Measurements from ENCODE around the gene CAGE1.
"Not testable (repeated sequence)": the region's sequence is repeated elsewhere in the genome, so short reads cannot be mapped to it uniquely, and the experiment has no call there.

CAGE1 gene

GRCh38 chr6:7377961-7378360 lies 11.6 kb downstream of the CAGE1 start:
- Histone ChIP-seq H3K4me1 (ENCODE audit: control insufficient read depth, insufficient read depth, low read length, poor library complexity, severe bottlenecking) (no peaks in the 10 kb centered on the region), H3K27ac (ENCODE audit: low read depth, low read length, severe bottlenecking) (no peak overlapping the region), H3K36me3 (ENCODE audit: control insufficient read depth, insufficient read depth, low read length) (no peaks in the 10 kb centered on the region), H3K4me3 (ENCODE audit: extremely low read depth, insufficient read depth, low read length, poor library complexity, severe bottlenecking) (no peak overlapping the region), H3K9me3 (ENCODE audit: control insufficient read depth, low read length) (no peaks in the 10 kb centered on the region)
- 80% methylated on average over 1 of the region's 1 CpG; no CpG with 5 or more reads in 1 of the 2 experiments for WGBS, 2 experiments (ENCODE audit: insufficient coverage in 2 of 2)

- H3K27ac ChIP-seq (ENCODE audit: low read depth, low read length, severe bottlenecking), result no peak overlapping the region
- no peaks in the 10 kb centered on the region for H3K4me1 ChIP-seq (ENCODE audit: control insufficient read depth, insufficient read depth, low read length, poor library complexity, severe bottlenecking)
- 74 to 82% methylated on average over 2 to 3 of the region's 3 CpGs for WGBS, 2 experiments (ENCODE audit: insufficient coverage in 2 of 2)
- H3K36me3 ChIP-seq (ENCODE audit: control insufficient read depth, insufficient read depth, low read length), result no peaks in the 10 kb centered on the region
- H3K9me3 ChIP-seq (ENCODE audit: control insufficient read depth, low read length), result no peaks in the 10 kb centered on the region
- H3K4me3 ChIP-seq (ENCODE audit: extremely low read depth, insufficient read depth, low read length, poor library complexity, severe bottlenecking), result no peak overlapping the region
These were observed 15.8 kb downstream of the CAGE1 start for GRCh38 chr6:7373739-7374138.

- Histone ChIP-seq H3K9me3 (ENCODE audit: control insufficient read depth, low read length) (no peaks in the 10 kb centered on the region), H3K27ac (ENCODE audit: low read depth, low read length, severe bottlenecking) (no peak overlapping the region), H3K4me1 (ENCODE audit: control insufficient read depth, insufficient read depth, low read length, poor library complexity, severe bottlenecking) (no peaks in the 10 kb centered on the region), H3K36me3 (ENCODE audit: control insufficient read depth, insufficient read depth, low read length) (no peaks in the 10 kb centered on the region), H3K4me3 (ENCODE audit: extremely low read depth, insufficient read depth, low read length, poor library complexity, severe bottlenecking) (no peak overlapping the region)
- WGBS, 2 experiments (ENCODE audit: insufficient coverage in 2 of 2), result 86 to 93% methylated on average over 7 of the region's 7 CpGs
These were observed 22.1 kb downstream of the CAGE1 start for GRCh38 chr6:7367408-7367807.

- not testable (repeated sequence) for H3K36me3 ChIP-seq (ENCODE audit: control insufficient read depth, insufficient read depth, low read length); H3K27ac ChIP-seq (ENCODE audit: low read depth, low read length, severe bottlenecking); H3K4me3 ChIP-seq (ENCODE audit: extremely low read depth, insufficient read depth, low read length, poor library complexity, severe bottlenecking); H3K9me3 ChIP-seq (ENCODE audit: control insufficient read depth, low read length); H3K4me1 ChIP-seq (ENCODE audit: control insufficient read depth, insufficient read depth, low read length, poor library complexity, severe bottlenecking)
- 93 to 100% methylated on average over 2 to 3 of the region's 3 CpGs for WGBS, 2 experiments (ENCODE audit: insufficient coverage in 2 of 2)
These were observed 37.6 kb downstream of the CAGE1 start for GRCh38 chr6:7351916-7352315.

- WGBS, 2 experiments (ENCODE audit: insufficient coverage in 2 of 2), result no CpG with 5 or more reads among the region's 1 CpG
These were observed 39.0 kb downstream of the CAGE1 start for GRCh38 chr6:7350591-7350990.

GRCh38 chr6:7347551-7347997 lies 42.0 kb downstream of the CAGE1 start:
- not testable (repeated sequence) for H3K4me1 ChIP-seq (ENCODE audit: control insufficient read depth, insufficient read depth, low read length, poor library complexity, severe bottlenecking); H3K36me3 ChIP-seq (ENCODE audit: control insufficient read depth, insufficient read depth, low read length); H3K4me3 ChIP-seq (ENCODE audit: extremely low read depth, insufficient read depth, low read length, poor library complexity, severe bottlenecking); H3K9me3 ChIP-seq (ENCODE audit: control insufficient read depth, low read length); H3K27ac ChIP-seq (ENCODE audit: low read depth, low read length, severe bottlenecking)
- WGBS, 2 experiments (ENCODE audit: insufficient coverage in 2 of 2), result no CpG with 5 or more reads among the region's 2 CpGs

More at GRCh38 chr6:7350591-7350990, 39.0 kb downstream of the CAGE1 start:
- H3K27ac ChIP-seq (ENCODE audit: low read depth, low read length, severe bottlenecking); H3K9me3 ChIP-seq (ENCODE audit: control insufficient read depth, low read length); H3K4me3 ChIP-seq (ENCODE audit: extremely low read depth, insufficient read depth, low read length, poor library complexity, severe bottlenecking); H3K4me1 ChIP-seq (ENCODE audit: control insufficient read depth, insufficient read depth, low read length, poor library complexity, severe bottlenecking); H3K36me3 ChIP-seq (ENCODE audit: control insufficient read depth, insufficient read depth, low read length): not testable (repeated sequence)

- H3K36me3 ChIP-seq (ENCODE audit: control insufficient read depth, insufficient read depth, low read length); H3K27ac ChIP-seq (ENCODE audit: low read depth, low read length, severe bottlenecking); H3K4me1 ChIP-seq (ENCODE audit: control insufficient read depth, insufficient read depth, low read length, poor library complexity, severe bottlenecking); H3K4me3 ChIP-seq (ENCODE audit: extremely low read depth, insufficient read depth, low read length, poor library complexity, severe bottlenecking); H3K9me3 ChIP-seq (ENCODE audit: control insufficient read depth, low read length): not testable (repeated sequence)
- 89 to 97% methylated on average over 9 to 10 of the region's 10 CpGs for WGBS, 2 experiments (ENCODE audit: insufficient coverage in 2 of 2)
These were observed 44.6 kb downstream of the CAGE1 start for GRCh38 chr6:7344773-7345450.

GRCh38 chr6:7343546-7344475 lies 45.7 kb downstream of the CAGE1 start:
- H3K36me3 ChIP-seq (ENCODE audit: control insufficient read depth, insufficient read depth, low read length), result no peaks in the 10 kb centered on the region
- no peak overlapping the region for H3K4me3 ChIP-seq (ENCODE audit: extremely low read depth, insufficient read depth, low read length, poor library complexity, severe bottlenecking)
- WGBS, 2 experiments (ENCODE audit: insufficient coverage in 2 of 2), result 96% methylated on average over 22 to 24 of the region's 29 CpGs
- H3K9me3 ChIP-seq (ENCODE audit: control insufficient read depth, low read length), result no peaks in the 10 kb centered on the region
- H3K4me1 ChIP-seq (ENCODE audit: control insufficient read depth, insufficient read depth, low read length, poor library complexity, severe bottlenecking), result no peaks in the 10 kb centered on the region
- no peak overlapping the region for H3K27ac ChIP-seq (ENCODE audit: low read depth, low read length, severe bottlenecking)

GRCh38 chr6:7341989-7342742 lies 47.4 kb downstream of the CAGE1 start:
- 89 to 90% methylated on average over 7 to 8 of the region's 9 CpGs for WGBS, 2 experiments (ENCODE audit: insufficient coverage in 2 of 2)
- Histone ChIP-seq H3K9me3 (ENCODE audit: control insufficient read depth, low read length) (no peaks in the 10 kb centered on the region), H3K4me3 (ENCODE audit: extremely low read depth, insufficient read depth, low read length, poor library complexity, severe bottlenecking) (no peak overlapping the region), H3K4me1 (ENCODE audit: control insufficient read depth, insufficient read depth, low read length, poor library complexity, severe bottlenecking) (no peaks in the 10 kb centered on the region), H3K36me3 (ENCODE audit: control insufficient read depth, insufficient read depth, low read length) (no peaks in the 10 kb centered on the region), H3K27ac (ENCODE audit: low read depth, low read length, severe bottlenecking) (no peak overlapping the region)

- Histone ChIP-seq H3K27ac (ENCODE audit: low read depth, low read length, severe bottlenecking) (no peak overlapping the region), H3K4me3 (ENCODE audit: extremely low read depth, insufficient read depth, low read length, poor library complexity, severe bottlenecking) (no peak overlapping the region), H3K9me3 (ENCODE audit: control insufficient read depth, low read length) (no peaks in the 10 kb centered on the region), H3K4me1 (ENCODE audit: control insufficient read depth, insufficient read depth, low read length, poor library complexity, severe bottlenecking) (no peaks in the 10 kb centered on the region), H3K36me3 (ENCODE audit: control insufficient read depth, insufficient read depth, low read length) (no peaks in the 10 kb centered on the region)
- 95 to 100% methylated on average over 2 to 3 of the region's 3 CpGs for WGBS, 2 experiments (ENCODE audit: insufficient coverage in 2 of 2)
These were observed 48.3 kb downstream of the CAGE1 start for GRCh38 chr6:7341271-7341670.
